ENCODE results near the gene FGFBP1.

FGFBP1 gene

DNA sequence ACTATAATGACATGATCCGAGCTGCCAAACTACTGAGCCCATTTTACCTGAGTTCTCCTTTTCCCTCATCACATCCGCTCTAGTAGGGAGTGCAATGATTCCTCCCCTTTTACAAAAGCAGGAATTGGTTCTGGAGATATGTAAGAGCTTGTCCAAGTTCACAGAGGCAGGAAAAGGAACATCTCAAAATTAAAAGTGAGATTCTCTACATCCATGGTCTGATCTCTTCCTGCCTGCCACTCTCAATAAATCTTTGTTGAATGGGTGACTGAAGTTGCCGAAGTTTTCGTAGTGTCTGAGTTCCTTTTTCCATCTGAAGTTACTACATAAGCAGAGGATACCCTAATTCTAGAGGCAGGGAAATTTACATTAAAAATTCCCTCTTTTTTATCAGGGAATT lies at the start of gene FGFBP1:
TSS of gene FGFBP1 (minus strand) at position 101 of the 400 bp plus-strand sequence. CDS start 2,108 bp downstream, outside the sequence.
- DNase-seq = no peak

DNA sequence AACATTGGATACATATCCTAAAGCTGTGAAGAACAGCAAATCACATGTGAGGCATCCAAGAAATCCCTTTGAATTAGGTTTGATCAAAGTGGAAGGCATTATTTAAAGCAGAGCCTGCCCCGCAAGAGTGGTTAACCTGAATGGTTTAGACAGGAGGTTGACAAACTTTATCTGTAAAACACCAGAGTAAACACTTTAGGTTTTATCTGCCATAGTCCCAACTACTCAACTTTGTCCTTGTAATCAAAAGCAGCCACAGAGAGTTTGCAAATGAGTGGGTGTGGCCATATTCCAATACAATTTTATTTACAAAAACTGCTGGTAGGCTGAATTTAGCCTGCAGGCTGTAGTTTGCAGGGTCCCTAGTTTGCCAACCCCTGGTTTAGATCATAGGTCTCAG lies 49.7 kb upstream of the FGFBP1 start:
- no peak for DNase-seq

DNA sequence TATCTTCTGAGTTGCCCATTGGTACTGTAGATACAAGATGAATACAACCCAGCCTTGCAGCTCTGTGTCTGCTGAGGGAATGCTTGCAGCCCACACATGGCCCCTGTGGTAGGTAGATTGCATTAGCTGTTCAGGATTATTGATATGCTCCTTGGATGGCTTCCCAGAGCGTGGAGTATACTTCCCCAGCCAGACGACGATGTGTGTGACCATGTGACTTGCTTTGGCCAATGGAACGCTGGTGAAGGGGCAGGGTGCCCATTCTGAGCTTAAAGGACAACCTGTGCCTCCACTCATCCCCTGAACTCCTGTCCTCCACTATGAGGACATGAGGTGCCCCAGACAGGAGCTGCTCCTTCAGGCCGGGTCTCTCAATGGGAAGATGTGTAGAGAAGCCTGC lies 48.4 kb upstream of the FGFBP1 start:
- no peak for DNase-seq

DNA sequence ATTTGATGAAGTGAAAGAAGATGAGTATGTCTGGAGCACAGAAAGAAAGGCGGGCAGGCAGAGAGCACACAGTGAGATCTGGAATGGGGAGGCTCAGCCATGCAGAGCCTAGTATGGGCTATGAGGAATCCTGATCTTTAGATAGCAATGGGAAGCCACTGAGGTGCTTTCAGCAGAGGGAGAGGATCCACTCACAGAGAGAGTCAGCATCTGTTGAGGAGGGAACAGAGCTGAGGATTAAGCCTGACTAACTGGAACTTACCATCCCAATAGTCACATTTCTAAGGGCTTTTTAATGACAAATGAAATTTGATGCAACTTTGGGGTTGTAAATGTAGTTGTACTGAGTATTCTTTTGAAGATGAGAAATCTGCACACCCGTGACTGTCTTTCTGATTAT lies 45.1 kb upstream of the FGFBP1 start:
- no peak for DNase-seq

DNA sequence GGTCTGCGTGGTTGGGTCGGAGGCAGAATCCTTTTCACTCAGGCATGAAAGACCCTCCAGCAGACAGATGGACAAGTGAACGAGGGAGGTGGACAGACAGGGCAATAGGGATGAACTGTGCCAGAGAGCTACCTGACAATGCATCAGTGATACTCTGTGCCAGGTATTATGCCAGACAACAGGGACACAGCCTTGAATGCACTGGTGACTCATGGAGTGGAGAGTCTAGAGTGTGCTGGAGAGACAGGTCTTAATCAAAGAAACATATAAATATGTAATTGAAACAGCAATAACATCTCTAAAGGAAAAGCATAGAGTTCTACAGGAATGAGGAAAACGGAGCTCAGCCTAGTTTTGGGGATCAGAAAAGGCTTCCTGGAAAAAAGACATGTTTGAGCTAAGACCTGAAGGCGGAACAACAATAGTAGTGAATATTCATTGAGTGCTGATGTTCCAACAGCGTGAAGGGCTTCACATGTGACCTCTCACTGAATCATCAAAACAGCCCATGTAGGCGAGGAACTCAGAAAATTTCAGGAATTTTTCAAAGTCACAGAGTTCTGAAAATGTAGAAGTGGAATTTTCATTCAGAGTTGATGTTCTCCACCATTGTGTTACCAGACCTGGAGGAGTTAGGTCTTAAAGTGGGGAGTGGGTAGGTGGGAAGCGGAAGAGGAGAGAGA lies 44.4 kb upstream of the FGFBP1 start:
- no peak for DNase-seq

DNA sequence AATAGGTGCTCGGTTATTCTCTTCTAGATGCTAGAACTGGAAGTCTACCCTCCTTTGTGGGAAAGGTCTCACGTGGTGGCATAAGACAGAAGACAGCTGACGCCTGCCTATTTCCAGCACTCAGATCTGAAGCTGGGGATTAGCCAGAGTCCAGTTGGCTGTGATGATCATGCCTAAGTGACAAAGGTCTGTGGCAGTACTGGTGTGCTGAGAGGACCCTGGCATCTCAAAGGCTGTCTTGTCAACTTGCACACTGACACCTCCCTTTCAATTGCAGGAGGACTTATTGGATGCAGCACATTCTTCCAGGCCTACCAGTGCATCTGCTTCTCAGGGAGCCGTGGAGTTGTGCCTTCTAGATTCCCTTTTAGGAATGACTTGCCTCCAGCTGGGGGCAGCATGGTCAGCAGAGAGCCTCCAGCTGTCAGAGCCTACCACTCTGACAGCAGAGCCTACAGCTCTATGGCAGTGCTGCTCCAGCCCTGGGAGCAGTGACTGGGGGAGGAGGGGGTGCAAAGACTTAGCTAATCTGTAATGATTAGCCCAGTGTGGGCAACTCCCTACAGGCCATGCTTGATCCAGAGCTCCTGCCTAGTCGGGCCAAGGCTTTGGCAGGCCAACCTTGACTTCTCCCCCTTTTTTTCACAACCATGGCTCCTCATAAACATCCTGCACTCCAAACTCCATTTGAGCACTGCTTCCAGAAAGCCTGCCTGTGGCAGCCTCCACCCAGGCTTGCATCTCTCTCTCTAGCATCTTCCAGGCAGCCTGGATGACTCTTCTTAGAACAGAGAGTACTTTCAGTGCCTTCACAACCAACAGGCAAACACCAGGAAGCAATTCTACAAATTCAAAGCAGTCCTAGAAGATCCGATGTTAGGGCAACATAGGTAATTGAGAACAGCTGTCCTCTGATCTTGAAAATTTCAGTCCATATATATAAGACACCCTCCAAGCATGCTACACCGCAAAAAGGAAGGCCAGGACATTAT lies 38.2 kb upstream of the FGFBP1 start:
- DNase-seq = no peak

DNA sequence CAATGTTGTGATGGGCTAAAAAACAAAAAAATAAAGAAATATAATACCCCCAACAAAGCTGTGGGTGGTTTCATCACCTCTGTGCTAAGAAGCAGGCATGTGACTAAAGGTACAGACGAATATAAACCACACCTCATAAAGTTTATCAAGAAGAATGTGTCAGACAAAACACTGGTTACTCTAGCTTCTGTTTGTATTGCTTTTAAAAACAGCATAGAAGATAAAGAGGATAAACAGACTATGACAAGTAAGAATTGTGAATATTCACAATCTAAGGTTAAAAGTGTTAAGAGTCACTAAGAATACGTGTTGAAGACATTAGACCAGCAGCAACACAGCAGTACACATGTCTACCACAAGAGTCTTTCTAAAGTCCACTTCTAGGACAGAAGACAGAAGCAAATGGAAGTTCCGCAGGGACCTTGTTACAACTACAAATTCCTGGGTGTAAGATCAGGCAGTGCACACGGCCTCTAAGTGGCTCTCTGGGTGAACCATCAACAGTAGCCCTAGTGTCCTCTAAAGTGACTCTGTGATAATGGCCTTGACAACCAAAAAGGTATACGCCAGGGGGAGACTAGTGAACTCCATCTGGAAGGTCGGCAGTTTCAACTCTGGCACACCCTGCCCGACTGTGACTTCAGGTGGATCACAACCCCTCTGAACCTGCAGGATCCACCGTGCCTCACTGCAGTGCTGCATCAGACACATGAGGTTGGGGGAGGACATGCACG lies 32.7 kb upstream of the FGFBP1 start:
- DNase-seq = no peak

DNA sequence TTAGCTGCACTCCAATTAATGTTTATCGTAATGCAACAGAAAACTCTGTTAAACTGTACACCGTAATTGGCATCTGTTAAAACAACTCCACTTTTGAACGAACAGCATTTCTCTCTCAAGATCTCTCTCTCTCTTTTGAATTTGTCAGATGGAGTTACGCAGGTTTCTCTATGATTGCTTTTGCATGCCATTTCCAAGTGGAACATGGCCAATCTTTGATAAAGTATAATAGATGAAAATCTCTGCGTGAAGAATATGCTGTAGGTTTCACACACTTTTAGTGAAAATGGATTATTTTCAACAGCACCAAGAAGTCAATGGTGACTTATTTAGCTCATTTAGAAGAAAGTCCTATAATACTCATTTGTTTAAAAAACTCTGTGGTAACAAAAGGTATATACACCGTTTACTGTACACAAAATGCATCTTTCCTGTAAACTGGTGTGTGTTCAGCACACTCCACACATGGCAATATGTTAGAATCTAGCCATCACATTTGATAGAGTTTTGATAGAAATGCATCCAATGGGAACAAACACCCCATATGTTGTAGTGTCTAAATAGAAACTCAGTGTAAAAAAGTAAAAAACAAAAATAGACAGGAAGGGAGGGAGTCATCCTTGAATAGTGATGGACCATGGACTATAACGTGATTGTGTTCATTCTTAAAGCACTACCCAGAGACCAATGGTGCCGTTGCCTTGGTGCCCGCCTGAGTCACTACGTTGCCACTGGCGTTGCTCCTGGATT lies 30.2 kb upstream of the FGFBP1 start:
- DNase-seq = no peak

DNA sequence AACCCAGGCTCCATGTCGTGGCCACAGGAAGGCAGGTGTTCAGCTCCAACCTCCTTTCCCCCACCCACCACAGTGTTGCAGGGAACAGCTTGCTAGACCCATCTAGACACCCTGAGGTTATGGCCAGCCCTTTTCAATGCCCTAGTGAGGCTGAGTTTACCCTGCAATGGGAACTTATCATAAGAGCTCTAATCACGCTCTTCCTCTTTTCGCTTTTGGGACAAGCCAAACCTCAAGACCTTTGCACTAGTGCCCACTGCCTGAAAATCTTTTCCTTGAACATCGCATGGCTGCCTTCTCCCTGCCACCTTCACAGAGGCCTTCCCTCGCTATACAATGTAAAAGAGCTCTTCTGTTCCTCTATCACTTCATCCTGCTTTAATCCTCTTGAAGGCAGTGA lies 26.8 kb upstream of the FGFBP1 start:
- no peak for DNase-seq

DNA sequence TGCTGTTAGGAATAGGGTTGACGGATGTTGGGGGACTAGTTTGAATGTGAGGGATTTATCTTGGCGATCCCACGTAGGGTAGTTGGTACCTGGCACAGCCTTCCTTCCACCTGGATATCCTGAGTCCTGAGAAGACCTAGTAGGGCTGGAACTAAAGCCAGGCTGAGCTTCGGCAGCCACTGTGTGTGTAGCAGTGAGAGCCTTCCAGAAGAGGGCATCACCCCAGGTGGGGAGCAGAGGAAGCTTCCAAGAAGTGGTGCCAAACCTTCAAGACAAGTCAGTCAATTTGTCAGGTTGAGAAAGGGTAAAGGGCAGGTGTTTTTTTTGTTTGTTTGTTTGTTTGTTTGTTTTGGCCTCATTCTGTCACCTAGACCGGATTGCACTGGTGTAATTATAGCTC lies 25.6 kb upstream of the FGFBP1 start:
- DNase-seq = no peak

DNA sequence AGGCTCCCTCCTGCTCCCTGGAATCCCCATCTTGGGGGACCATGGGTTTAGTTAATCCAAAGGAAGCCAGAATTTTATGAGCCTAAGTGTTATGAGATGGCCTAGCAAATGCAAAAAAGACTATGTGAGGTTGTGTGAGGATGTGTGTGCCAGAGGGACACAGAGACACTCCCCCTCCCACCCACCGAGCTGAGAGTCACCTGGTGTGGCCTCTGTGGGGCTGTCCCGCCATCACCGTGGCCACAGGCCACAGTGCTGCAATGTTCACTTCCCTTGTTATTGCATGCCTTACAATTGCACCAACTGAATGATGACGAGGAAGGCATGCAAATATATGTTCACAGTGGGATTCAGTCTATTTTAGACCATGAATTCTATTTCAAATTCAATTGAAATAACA lies 25.0 kb upstream of the FGFBP1 start:
- DNase-seq = peak; percentile 29

DNA sequence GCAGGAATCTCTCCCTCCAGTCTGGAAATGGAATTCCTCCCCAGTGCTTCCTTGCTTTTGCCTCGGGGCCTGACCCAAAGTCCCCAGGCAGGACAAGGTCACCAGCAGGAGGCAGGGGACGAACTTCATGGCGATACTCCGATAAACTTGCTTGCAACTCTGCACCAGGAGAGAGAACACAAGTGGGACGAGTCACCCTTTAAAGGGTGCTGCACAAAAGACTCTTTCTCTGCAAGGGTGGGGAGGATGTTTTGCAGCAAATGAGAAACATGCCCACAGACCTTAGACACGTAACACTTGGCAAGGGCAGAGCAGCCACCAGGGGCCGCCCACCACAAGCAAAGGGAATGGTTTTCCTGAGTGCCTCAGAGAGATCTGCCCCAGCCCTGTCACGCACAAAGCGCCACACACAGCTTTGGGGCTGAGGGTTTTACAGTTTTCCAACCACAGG lies 24.5 kb upstream of the FGFBP1 start, which contains the start of gene FGFBP2:
TSS of gene FGFBP2 (minus strand) at position 175 of the 451 bp plus-strand sequence. CDS start at position 129, 46 bp downstream.
- DNase-seq = peak; percentile 45

DNA sequence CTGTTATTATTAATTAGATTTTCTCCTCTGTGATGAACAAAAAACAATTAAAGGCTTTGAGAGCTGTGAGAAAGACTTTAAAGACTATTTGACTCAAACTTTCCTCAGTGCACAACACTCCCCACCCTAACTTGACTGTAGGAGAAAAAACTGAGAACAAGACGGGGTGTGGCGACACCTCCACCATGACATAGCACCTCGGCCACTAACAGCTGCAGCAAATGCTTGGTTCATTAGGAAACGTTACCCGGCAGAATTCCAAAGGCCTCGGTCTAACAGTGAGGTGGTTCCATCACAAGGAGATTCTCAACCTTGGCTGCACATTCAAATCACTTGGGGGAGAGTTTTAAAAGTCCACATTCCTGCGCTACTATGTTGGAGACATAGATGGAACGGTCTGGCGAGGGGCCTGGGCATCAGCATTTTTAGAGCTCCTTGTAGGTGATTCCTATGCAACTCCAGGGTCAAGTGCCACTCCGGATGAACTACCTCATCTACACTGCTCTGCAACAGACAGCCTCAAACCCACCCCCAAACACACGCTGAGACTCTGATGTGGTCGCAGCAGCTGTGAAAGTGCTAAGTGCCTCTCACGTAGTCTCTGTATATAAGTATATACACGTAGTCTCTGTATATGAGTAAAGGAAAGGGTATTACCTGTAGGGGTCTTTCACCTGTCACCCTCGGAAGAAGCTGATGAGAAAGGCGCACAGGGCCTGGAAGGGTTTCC lies 23.4 kb upstream of the FGFBP1 start:
- DNase-seq = no peak

DNA sequence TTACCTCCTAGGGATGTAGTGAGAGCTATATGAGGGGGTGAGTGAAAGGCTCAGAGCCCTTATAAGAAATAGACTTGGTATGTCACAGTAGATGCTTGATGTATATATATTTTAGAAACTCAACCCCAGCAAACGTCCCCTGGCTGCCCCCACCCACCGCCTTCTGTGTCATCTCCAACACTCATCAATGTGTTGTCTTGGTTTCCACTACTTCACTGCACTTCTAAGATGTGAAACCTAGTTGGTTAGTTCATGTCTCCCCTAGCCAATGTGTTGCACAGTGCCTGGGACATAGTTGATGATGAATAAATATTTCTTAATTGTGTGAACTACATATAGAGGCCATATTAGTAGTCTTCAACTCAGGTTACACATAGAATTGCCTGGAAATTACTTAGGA lies 20.0 kb upstream of the FGFBP1 start:
- no peak for DNase-seq

DNA sequence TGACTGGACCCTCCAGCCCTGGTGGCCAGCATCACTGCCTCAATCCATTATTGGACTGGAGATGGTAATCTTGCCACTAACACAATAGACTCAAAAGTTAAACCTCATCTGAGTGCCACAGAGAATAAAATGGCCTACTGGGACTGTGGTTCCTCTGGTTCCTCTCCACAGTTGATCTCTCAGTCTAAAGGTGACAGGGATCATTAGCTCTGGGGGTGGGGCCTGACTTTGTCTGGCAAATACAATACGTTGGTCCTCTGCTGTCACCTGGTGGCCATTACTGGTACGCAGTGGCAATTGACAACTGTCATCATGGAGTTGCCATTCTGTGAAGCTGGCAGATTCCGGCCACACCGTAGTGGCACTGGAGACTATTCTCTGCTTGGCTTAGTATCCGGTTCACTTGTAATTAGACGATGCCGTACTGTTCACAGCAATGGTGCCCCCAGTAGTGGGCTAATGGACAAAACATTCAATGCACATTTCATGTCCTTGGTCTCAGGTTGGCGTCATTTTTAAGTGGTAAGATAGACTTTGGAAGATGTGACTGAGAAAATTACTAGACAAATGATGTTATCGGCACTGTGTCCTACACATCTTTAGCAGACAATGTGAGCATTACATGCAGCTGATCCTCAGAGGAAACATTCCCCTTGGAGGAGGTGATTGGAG lies 17.8 kb upstream of the FGFBP1 start:
- DNase-seq = peak; percentile 73

DNA sequence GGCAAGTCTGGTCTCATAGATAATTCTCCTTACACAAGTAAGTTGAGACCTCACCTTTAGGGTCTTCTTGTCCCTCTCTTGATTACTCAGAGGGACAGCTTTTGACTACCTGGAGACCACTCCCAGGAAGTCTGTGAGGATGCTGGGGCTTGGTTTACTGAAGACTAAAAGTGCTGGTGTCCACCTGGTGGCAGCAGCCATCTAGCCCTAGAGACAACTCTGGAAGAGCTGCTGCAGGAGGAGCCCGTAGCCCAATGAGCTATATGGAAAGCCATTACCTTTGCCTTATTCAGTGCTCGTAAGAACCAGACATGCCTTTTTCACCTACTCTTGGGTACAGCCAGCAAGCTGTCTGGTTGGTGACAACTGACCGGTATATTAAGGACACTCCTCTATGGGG lies 17.1 kb upstream of the FGFBP1 start:
- DNase-seq = no peak

DNA sequence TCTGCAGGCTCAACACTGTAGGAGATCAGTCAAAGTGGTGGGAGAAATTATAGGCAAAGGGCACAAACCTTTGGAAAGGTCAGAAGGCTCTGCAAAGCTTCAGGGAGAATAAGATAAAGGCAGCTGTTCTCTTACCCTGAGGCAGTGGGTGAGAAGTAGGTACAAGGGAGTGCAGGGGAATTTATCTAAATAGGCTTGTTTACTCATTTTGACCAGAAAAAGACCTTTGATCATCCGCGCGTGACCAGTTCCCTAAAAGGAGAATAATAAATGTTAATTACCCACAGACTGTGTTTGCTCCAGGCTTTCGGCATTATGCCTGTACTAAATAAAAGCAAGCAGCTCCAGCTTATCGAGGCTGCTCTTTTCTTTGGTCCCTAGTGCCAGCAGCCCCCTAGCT lies 15.1 kb upstream of the FGFBP1 start:
- no peak for DNase-seq

DNA sequence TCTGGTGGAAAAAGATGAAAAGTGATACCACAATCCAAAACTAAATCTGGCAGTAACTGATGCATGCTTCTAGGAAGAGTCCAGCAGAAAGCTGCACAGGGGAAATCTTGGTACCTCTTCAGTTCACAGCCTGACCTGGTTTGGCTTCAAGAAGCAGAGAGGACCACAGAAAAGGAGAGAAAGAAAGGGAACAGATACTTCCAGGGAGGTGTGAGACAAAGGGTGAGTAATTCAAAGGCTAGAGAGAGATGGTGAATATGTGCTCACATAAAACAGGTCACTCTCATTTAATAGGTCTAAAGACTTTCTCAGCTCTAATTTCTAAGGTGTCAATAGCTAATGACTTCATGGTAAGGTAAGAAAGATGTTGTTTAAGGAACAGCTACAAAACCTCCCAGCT lies 13.2 kb upstream of the FGFBP1 start:
- DNase-seq = no peak

DNA sequence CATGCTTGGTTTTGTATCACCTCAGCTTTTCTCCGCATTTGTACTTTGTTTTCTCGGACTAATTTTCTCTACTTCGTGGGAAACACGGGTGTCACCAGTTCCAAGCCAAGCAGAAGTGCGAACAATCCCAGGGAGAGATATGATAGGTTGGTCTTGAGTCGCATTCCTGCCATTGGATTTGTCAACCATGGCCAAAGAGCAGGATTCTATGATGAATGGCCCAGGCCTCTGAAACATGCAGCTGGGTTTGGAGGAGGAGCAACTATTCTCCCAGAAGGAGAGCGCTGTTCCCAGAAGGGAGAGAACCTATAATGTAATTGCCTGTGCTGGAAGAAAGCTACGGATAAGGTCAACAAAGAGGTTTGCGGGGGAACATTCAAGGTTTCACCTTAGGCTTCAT lies 10.3 kb upstream of the FGFBP1 start:
- DNase-seq = no peak

DNA sequence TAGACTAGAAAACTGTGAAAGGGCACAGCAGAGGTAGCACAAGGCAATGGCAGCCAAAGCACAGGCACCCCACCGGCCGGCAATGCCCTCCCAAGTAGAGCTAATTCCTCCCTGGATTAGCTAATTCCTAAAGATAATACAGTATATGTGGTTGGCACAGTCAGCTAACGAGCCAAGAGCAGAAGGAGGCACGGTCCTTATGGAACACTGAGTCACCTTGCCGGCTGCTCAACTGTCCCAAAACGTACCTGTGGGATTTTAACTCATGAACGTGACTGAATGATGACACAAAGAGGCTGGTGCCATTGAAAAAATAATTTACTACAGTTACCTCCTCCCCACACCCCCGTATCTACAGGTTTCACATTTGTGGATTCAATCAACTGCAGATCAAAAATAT lies 9.1 kb upstream of the FGFBP1 start:
- no peak for DNase-seq

DNA sequence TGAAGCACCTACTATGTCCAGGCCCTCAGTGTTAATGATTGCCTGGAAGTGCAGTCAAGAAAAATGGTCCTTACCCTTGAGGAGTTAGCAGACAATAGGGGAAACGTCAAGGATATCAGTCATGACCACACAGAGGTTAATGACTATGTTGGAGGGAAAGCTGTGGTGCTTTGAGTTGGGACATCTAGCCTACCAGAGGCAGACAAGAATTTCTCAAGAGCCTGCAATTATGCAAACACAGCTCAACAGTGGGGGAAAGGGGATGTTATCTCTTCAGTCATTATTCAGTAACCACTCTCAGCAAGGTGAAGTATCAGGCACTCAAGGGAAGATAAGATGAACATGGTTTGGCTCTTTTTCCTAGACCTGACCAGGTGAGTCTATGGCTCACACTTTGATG lies 7.0 kb upstream of the FGFBP1 start:
- no peak for DNase-seq
